Keratinocyte (primary cell): Measurements from ENCODE around the gene CYTH1.

Source experiments
- CTCF ChIP-seq, 3 experiments: IDR thresholded peaks in 1 of 3; conservative IDR thresholded peaks in 1 of 3; optimal IDR thresholded peaks in 1 of 3; 2 replicates in 2 of 3; 3 replicates in 1 of 3; pipeline versions ENCODE3 to v1.5.1; 2011; ENCODE audit warnings: low read length in 3 of 3, mild to moderate bottlenecking in 3 of 3, moderate library complexity in 2 of 3, control low read depth in 1 of 3, inconsistent platforms in 1 of 3; ENCODE audit not compliant: insufficient read depth in 2 of 3; ENCODE audit errors: extremely low read depth in 1 of 3
- EZH2 ChIP-seq: IDR thresholded peaks from one replicate; pipeline ENCODE4 v1.6.1; 2012; ENCODE audit warnings: inconsistent platforms, mild to moderate bottlenecking, low read length, moderate library complexity

DNA sequence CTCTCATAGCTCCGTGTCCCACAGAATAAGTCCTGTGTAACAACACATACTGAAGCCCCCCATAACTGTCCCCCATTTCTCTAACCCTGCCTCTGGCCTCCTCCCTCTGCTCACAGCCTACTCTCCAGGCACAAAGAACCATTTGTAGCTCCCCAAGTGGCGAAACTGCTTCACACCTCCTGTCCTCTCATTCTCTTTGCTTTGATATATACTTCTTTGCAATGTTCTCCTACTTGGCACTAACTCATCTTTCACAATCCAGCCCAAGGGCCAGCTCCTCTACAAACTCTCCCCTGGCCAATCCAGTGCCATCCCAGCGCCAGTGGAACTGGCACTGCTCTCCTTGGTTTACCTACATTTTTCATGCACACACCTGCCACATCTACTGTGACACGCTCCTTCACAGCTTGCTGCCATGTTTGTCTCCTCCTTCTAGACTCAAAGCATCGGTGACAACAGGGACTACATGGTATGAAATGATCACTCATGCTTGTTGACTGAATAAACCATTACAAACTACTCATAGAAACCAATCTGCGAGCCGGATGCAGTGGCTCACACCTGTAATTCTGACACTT is 12.8 kb downstream of the CYTH1 start:
- peak in 1 of 3 experiments; percentile 32 for TF ChIP-seq CTCF (optimal IDR thresholded peaks at IDR 0.05 in 1 of 3, IDR thresholded peaks at IDR 0.05 in 1 of 3, conservative IDR thresholded peaks at IDR 0.05 in 1 of 3; ENCODE audit: extremely low read depth in 1 of 3, insufficient read depth in 2 of 3, low read length in 3 of 3)
- no peak for TF ChIP-seq EZH2
